ENCODE measurements around the gene RHBDF1.

RHBDF1 gene

GRCh38 chr16:72561-73548 is at the start of gene RHBDF1:
TSS of gene RHBDF1 (minus strand) at chr16:72631. CDS start at chr16:65015, 7,616 bp downstream.
- peak; percentile 59 for DNase-seq (ENCODE audit: low spot score)

GRCh38 chr16:120756-121155 is 48.3 kb upstream of the RHBDF1 start:
- DNase-seq (ENCODE audit: low spot score), result no peak

- no peak for DNase-seq (ENCODE audit: low spot score)
These were observed 47.5 kb upstream of the RHBDF1 start for GRCh38 chr16:119835-120491.

GRCh38 chr16:119295-119694 is 46.9 kb upstream of the RHBDF1 start:
- DNase-seq (ENCODE audit: low spot score), result no peak

- DNase-seq (ENCODE audit: low spot score), result no peak
These were observed 46.4 kb upstream of the RHBDF1 start for GRCh38 chr16:118857-119256.

GRCh38 chr16:117379-118365 is 45.2 kb upstream of the RHBDF1 start:
- no peak for DNase-seq (ENCODE audit: low spot score)

GRCh38 chr16:116015-116414 is 43.6 kb upstream of the RHBDF1 start:
- no peak for DNase-seq (ENCODE audit: low spot score)

GRCh38 chr16:114327-114726 is 41.9 kb upstream of the RHBDF1 start:
- no peak for DNase-seq (ENCODE audit: low spot score)

GRCh38 chr16:112153-112840 is 39.9 kb upstream of the RHBDF1 start:
- no peak for DNase-seq (ENCODE audit: low spot score)

- DNase-seq (ENCODE audit: low spot score), result peak; percentile 77
These were observed 34.3 kb upstream of the RHBDF1 start for GRCh38 chr16:106623-107324.

- no peak for DNase-seq (ENCODE audit: low spot score)
These were observed 33.1 kb upstream of the RHBDF1 start for GRCh38 chr16:105521-105920.

- DNase-seq (ENCODE audit: low spot score), result no peak
These were observed 32.5 kb upstream of the RHBDF1 start for GRCh38 chr16:104928-105327.

GRCh38 chr16:104355-104754 is 31.9 kb upstream of the RHBDF1 start:
- no peak for DNase-seq (ENCODE audit: low spot score)

GRCh38 chr16:102060-102855 is 29.8 kb upstream of the RHBDF1 start:
- DNase-seq (ENCODE audit: low spot score), result peak; percentile 93

GRCh38 chr16:101586-101985 is 29.2 kb upstream of the RHBDF1 start:
- DNase-seq (ENCODE audit: low spot score), result no peak

- no peak for DNase-seq (ENCODE audit: low spot score)
These were observed 28.6 kb upstream of the RHBDF1 start for GRCh38 chr16:100989-101388.

- no peak for DNase-seq (ENCODE audit: low spot score)
These were observed 25.4 kb upstream of the RHBDF1 start for GRCh38 chr16:97822-98221.

- peak; percentile 95 for DNase-seq (ENCODE audit: low spot score)
These were observed 24.5 kb upstream of the RHBDF1 start for GRCh38 chr16:96935-97381.

GRCh38 chr16:94918-95265 is 22.5 kb upstream of the RHBDF1 start:
- DNase-seq (ENCODE audit: low spot score), result no peak

Data from COLO829 (cell line).